ENCODE results near the gene OTOF. TPM values are rescaled to one million over a fixed set of nuclear protein-coding genes. Genes with fewer than 3 reads are reported as not detected.

The OTOF gene
- total and polyA plus RNA-seq, 2 donors (not counting 3 experiments of a cell fraction or from before 2014, with no cell fraction given) = 0.06 to 0.22 TPM

DNA sequence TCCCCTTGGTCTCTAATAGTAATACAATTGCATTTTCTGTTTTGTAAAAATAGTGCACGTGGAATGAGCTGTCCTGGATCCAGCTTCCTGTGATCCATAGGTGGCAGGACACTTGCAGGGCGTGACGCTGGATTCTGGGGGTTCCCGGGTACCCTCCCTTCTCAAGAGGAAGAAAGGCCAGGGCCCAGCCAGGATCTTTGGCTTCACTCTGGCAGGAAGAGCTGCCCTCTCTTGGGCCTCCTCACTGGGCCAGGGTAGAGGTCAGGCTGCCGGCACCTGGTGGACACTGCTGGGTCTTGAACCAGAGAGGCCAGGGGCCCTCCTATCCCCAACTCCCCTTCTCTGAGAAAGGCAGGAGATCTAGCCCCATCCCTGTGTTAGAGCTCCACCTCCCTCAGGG lies 37.8 kb upstream of the OTOF start:
- Histone ChIP-seq H3K9me1 (replicated peaks; ENCODE audit: control insufficient read depth, extremely low read depth, insufficient read depth, low read length) (no peaks in the 10 kb centered on the region), H3K4me1 (ENCODE audit: control insufficient read depth, extremely low read depth, insufficient read depth, low read length) (no peaks in the 10 kb centered on the region), H2AFZ (ENCODE audit: low read depth, low read length) (no peak overlapping the region), H3K4me3 (replicated peaks in 1 of 3; ENCODE audit: insufficient read depth in 1 of 3, low read depth in 1 of 3, low read length in 3 of 3) (no peak overlapping the region), H3K27ac (ENCODE audit: insufficient read depth, low read depth, low read length) (no peak overlapping the region), H3K9me3 (replicated peaks; ENCODE audit: control insufficient read depth, insufficient read depth, low read length) (no peaks in the 10 kb centered on the region), H4K20me1 (replicated peaks; ENCODE audit: control insufficient read depth, extremely low read depth, insufficient read depth, low read length) (no peaks in the 10 kb centered on the region), H3K79me2 (ENCODE audit: control insufficient read depth, insufficient read depth, low read length) (no peaks in the 10 kb centered on the region), H3K36me3 (ENCODE audit: control insufficient read depth in 2 of 2, extremely low read depth in 1 of 2, insufficient read depth in 2 of 2, low read length in 2 of 2) (no peaks in the 10 kb centered on the region), H3K4me2 (ENCODE audit: insufficient read depth, low read length) (no peak overlapping the region), H3K27me3 (ENCODE audit: control insufficient read depth in 2 of 2, insufficient read depth in 2 of 2, low read length in 2 of 2) (peaks cover 2 to 8% of the 10 kb centered on the region in 2 experiments), H3K9ac (replicated peaks; ENCODE audit: extremely low read depth, insufficient read depth, low read length) (no peak overlapping the region)
- FAIRE-seq (no peak), DNase-seq (ENCODE audit: low read depth, low spot score) (no peak)
- dilution Hi-C loops (cut with MboI; ENCODE audit: extremely low pct_ligation_motif_present, low sequenced_read_pairs) = no loop called here
- intact Hi-C loops (cut with micrococcal nuclease) = no loop called here
- ChIA-PET POLR2A (no interaction called here), CTCF (no interaction called here)
- BruUV-seq (replicated peaks) = no TSS peak
- TF ChIP-seq, protein P1, sequence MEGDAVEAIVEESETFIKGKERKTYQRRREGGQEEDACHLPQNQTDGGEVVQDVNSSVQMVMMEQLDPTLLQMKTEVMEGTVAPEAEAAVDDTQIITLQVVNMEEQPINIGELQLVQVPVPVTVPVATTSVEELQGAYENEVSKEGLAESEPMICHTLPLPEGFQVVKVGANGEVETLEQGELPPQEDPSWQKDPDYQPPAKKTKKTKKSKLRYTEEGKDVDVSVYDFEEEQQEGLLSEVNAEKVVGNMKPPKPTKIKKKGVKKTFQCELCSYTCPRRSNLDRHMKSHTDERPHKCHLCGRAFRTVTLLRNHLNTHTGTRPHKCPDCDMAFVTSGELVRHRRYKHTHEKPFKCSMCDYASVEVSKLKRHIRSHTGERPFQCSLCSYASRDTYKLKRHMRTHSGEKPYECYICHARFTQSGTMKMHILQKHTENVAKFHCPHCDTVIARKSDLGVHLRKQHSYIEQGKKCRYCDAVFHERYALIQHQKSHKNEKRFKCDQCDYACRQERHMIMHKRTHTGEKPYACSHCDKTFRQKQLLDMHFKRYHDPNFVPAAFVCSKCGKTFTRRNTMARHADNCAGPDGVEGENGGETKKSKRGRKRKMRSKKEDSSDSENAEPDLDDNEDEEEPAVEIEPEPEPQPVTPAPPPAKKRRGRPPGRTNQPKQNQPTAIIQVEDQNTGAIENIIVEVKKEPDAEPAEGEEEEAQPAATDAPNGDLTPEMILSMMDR (IDR thresholded peaks at IDR 0.05; ENCODE audit: extremely low read depth in 1 of 2, insufficient read depth in 1 of 2, low read depth in 1 of 2, low read length in 2 of 2) = no peak
- TF ChIP-seq POLR2A (IDR thresholded peaks at IDR 0.05; ENCODE audit: low read depth, low read length) (no peak), POLR2AphosphoS5 (IDR thresholded peaks at IDR 0.05; ENCODE audit: insufficient read depth, low read depth, low read length) (no peak), JUN (IDR thresholded peaks at IDR 0.05; ENCODE audit: borderline replicate concordance, insufficient read depth, insufficient read length, low read depth) (no peak), FOS (IDR thresholded peaks at IDR 0.05; ENCODE audit: borderline replicate concordance, insufficient read depth, low read length) (no peak), MYC (IDR thresholded peaks at IDR 0.05; ENCODE audit: low read depth, low read length) (no peak), GATA2 (IDR thresholded peaks at IDR 0.05; ENCODE audit: insufficient read depth, insufficient read length, low read depth, low read length) (no peak), EZH2 (IDR thresholded peaks at IDR 0.05; ENCODE audit: borderline replicate concordance, low read depth, low read length, severe bottlenecking) (no peak)
- TF ChIP-seq, protein P2, sequence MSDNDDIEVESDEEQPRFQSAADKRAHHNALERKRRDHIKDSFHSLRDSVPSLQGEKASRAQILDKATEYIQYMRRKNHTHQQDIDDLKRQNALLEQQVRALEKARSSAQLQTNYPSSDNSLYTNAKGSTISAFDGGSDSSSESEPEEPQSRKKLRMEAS (IDR thresholded peaks at IDR 0.05; ENCODE audit: insufficient read depth, insufficient read length) = no peak

All from endothelial cell of umbilical vein (primary cell).